Esophagus mucosa (tissue), 1 donor: Measurements from ENCODE around the gene HRH2. TPM values are rescaled to one million over a fixed set of nuclear protein-coding genes. Genes with fewer than 3 reads are reported as not detected.
"Not testable (repeated sequence)": the region's sequence is repeated elsewhere in the genome, so short reads cannot be mapped to it uniquely, and the experiment has no call there.

Experiments
- ATAC-seq: fragments of 200-7000 bp; cut with Tn5 transposase; one replicate; pipeline ENCODE4 v1.9.1; 2020
- total RNA-seq: library from RNA; stranded (reverse); gene quantifications from one replicate; pipeline ENCODE4 v1.2.4, GENCODE V29; 2023
- donor health status: DM: yes; HTN: yes; CAD: no.

The HRH2 gene
- total RNA-seq, 1 donor from 2014 or later = 0.76 TPM

DNA sequence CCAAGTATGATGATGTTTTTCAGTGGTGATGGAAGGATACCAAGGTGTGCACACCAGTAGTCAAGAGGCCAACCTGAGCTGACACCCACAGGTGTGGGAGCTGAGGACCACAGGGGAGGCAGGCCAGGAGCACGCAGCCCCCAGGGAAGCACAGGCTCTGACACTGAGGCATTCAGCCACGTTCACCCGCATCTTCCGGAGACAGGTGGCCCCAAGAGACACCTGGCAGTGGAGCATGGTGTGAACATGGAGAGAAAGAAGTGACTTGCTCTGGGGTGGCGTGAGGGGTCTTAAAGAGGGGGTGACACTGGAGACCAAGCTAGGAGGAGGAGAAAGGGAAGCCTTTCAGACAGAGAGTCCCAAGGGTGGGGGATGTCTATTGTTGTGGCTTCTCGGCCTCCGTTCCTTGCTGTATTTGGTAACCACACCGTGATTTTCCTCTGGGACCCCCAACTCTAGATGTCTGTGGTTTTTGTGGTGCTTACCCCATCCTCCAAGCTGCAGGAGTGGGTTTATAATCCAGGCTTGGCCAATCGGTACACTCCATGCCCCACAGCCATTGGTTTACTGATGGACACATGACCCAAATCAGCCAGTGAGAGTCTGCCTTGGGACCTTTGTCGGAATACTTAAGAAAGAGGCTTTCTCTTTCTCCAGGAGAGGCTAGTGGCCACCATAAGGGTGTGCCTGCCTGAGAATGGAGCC, 84.6 kb downstream of the HRH2 start:
- ATAC-seq = no peak

DNA sequence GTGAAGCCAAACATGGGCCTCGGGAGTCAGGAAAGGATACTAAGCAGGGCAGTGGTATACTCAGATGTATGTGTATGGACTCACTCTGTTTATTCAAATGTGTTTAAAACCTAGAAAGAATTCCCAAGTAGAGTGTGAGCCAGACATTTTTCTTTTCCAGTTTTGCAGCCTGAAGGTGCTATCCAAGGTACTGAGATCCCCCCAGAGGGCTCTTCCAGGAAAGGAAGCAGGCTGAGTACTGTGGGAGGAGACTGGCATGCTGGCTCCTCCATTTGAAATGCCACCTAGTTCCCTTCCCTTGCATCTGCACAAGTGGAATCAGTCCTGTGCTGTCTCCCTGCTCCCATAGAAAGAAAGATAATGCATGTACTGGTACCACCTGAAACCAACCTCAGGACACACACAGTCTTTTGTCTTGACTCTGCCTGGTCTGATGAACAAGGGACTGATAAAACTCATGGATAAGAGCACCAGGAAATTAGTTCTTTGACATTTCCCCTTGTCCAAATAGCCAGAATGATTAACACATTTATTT, 85.9 kb downstream of the HRH2 start:
- ATAC-seq = no peak

DNA sequence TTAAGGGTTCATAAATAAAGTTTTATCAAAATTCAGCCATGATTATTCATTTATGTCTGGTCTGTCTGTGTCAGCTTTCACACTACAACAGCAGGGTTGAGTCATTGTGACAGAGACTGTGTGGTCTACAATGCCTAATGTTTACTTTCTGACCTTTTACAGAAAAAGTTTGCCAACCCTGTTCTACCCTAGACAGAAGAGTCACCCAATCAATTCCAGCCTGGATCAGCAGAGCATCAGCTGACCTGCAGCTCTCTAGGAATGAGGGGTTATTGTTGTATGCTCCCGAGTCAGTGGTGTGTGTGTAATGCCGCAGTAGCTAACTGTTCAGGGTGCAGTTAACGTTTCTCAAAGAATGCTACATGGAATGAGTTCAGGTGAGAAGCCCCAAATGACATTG, 87.3 kb downstream of the HRH2 start:
- ATAC-seq = no peak

DNA sequence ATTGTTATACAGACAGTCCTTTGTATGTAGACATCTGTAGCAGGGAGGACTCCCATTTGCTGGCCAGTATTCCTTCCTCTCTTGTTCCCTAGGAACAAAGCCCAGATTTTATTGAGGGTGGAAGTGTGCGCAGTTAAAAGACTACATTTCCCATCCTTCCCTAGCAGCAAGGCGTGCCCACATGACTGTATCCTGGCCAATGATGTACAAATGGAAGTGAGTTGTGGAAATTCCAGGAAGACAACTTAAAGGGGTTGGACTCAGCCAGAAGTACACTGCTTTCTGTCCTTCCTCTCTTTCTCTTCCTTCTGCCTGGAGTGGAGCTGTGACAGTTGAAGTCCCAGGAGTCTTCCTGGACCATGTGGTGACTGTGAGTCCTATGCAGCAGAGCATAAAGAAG, 89.0 kb downstream of the HRH2 start:
- ATAC-seq = peak; percentile 59

DNA sequence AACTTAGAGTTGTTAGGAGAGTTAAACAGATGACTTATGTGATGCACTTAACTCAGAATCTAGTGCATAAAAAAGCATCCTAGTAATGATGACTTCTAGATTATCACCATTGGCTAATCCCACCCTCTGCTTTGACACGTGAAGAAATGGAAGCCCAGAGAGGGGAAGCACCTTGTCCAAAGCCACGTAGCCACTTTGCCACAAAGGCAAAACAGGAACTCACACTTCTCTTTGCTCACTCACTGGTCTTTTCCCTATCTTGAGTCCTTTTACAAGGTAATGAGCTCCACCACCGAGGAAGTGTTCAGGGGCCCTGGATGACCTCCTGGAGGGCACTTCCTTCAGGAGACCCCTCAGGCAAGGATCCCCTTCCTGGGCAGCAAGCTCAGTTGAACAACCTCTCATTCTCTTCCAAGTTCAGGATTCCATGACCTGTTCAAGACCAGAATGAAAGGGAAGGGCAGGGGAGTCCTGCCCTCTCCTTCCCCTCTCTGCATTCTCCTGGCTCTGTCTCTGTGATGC, 89.7 kb downstream of the HRH2 start:
- ATAC-seq = no peak

DNA sequence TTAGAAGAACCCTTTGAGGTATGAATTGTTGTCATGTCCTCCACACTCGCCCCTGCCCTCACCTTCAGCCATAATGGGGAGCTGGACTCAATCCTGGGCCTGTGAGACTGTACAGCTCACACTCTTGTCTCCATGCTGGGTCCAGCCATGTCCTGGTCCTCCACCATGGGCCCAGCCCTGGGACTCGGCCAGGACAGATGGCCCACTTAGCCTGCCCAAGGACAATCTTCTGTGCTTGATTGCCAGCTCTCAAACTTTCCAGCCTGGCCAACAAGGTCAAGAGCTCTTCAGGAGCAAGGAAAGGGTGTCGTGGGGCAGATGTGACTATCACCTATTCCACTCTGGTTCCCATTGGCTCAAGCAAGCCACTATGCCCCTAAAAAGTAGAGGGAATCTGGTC, 90.8 kb downstream of the HRH2 start:
- no peak for ATAC-seq

DNA sequence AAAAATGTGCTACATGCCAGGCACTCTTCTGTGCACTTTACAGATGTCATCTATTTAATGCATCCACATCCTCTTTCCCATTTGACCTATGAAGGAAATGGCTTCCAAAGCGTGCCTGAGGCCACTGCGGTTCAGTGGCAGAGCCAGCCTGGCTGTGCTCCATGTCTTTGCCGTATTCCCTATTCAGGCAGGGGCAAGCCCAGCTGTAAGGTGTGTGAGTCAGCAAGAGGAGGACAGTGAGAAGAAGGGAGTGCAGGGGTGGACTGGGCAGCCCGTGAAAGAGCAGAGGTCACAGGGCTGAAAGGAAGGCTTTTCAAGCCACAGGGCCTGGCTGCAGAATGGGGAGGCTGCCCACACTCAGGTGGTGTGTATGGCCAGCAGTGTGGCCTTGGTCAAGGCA, 91.7 kb downstream of the HRH2 start:
- ATAC-seq = peak; percentile 76

DNA sequence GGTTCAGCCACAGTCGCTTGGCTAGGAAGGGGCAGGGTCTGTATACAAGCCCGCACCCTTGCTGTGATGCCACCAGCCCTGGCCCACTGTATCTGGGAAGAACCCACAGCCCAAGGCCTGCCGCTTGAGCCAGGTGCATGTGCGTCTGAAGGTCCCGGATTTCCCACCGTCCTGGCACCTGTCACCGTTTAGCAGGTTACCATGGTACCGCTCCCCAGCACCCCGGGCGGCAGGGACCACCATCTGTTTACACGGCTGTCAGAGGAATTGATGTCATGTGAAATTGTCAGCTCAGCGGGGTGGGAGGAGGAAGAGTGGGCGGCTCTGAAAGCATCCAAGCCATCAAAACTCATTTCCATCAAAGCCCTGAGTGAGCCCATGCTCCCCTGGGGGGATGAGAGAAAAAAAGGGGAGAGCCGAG, 92.7 kb downstream of the HRH2 start:
- no peak for ATAC-seq

DNA sequence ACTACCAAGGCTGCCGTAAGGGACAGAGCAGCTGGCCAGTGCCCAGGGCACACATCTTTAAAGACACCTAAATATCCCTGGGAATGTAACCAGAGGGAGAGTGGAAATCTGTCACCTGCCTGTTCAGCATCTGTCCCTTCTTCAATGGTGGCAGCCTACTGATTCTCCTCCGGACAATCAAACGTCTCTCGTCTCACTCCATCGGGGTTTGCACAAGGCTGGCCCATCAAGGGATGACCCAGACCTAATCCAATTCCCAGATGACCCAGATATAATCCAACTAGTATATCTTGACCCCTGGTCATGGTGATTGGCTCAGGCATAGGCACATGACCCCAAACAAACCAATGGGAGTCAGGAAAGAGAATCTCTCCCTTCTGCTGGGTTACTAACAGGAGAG, 93.5 kb downstream of the HRH2 start:
- no peak for ATAC-seq

DNA sequence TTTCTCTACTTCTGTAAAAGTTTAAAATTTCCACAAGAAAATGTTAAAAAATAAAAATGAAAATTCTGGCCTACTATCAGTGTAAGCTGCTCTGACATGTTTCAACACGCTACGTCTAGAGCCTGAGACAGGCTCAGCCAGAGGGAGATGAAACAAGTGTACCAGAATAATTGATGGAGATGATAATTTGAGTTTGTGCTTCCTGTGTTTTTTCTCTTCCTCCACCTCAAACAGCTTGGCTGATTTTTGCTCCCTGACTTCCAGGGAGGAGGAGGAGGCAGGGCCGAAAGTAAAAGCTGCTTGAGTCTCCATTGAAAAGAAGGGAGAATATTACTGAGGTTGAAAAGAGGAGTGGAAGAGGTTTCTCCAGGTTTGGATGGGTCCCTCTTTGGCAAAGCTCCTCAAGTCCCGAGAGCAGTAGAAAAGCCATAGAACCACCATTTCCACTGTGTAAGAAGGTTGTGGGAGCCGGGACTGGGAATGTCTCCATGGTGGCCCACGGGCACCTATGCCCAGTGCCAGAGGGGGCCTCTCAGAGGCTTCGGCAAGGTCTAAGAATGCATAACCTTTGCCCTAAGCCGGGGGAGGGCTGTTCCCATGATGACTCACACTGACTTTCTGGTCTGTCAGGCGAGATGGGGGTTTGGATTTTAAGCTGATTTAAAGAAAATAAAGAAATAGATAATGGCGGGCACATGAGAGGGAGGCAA, 95.1 kb downstream of the HRH2 start:
- ATAC-seq = no peak

DNA sequence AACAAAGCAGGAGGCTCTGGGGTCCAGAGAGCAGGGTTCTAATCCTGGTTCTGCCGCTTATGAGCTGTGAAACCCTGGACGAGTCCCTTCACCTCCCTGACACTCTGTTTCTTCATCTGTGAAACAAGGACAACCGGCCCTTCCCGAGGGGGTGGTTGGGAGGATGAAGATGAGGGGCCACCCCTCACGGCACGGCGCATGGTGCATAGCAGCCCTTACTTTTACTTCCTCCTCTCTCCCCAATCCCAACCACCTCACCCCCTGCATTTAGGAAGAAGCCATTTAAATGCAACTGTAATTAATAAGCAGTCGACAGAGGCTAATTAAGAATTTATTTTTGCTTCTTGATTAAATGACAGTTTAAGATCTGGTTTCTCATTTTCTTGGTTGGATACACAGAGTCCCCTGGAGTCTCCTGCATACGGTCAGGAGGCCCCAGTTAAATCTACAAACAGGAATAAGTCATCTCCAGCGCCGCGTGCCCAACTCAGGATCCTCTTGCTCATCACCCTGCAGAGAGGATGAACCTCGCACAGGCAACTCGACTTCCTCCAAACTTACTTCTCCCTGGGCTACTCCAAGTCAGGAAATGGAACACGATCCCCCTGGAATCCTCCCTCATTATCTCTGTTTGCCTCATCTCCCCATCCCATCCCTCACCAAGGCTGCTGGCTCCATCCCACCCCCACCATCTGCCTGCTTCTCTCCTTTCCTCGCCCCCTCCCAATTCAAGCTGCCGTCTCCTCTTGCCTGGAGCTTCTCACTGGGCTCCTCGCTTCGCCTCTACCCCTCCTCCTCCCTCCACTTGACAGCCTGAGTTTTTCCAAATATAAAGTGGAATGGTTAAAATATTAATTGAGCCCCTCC, 95.9 kb downstream of the HRH2 start:
- ATAC-seq = no peak

DNA sequence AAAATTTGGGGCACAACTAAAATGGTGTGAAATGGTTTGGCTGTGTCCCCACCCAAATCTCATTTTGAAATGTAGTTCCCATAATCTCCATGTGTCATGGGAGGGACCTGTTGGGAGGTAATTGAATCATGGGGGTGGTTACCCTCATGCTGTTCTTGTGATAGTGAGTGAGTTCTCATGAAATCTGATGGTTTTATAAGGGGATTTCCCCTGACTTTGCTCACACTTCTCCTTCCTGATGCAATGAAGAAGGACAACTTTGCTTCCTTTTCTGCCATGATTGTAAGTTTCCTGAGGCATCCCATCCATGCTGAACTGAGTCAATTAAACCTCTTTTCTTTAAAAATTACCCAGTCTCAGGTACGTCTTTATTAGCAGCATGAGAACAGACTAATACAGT, 102.1 kb downstream of the HRH2 start:
- ATAC-seq = not testable (repeated sequence)

Other genes with a start within 250 kb of the HRH2 start
- not detected for gene DRD1, start 213.9 kb upstream of the HRH2 start, total RNA-seq
- 35.8 TPM for gene SFXN1, start 179.5 kb upstream of the HRH2 start, total RNA-seq
- not detected for gene CPLX2, start 213.5 kb downstream of the HRH2 start, total RNA-seq